ENCODE measurements around the gene PRKAG1. TPM values are rescaled to one million over a fixed set of nuclear protein-coding genes. Genes with fewer than 3 reads are reported as not detected.

Gene PRKAG1
- total and polyA plus RNA-seq, 2 experiments from 2014 or later: 41.0 to 54.5 TPM

DNA sequence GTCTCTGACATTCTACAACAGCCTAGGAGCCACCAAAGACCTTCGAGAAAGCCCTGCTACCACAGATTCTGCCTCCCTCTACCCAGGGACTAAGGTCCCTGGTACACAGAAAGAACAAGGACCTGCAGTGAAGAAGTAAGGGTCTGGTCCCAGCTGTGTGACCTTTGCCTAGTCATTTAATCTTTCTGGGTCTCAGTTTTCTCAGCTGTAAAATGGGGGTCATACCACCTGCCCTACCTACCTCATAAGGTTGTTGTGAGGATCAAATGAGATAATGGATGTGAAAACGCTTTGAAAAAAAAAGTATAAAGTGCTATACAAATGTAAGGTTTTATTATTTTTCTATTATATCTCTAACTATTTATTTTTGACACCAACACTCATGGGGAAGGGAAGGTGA is 5.2 kb upstream of the PRKAG1 start:
- Histone ChIP-seq H3K36me3 (peaks cover 61% of the 10 kb centered on the region), H3K4me3 (no peak overlapping the region), H3K27me3 (no peaks in the 10 kb centered on the region), H3K27ac (no peak overlapping the region), H3K9me3 (ENCODE audit: low read depth) (no peaks in the 10 kb centered on the region), H3K4me1 (ENCODE audit: low read depth) (peaks cover 5% of the 10 kb centered on the region)
- TF ChIP-seq, protein P1, sequence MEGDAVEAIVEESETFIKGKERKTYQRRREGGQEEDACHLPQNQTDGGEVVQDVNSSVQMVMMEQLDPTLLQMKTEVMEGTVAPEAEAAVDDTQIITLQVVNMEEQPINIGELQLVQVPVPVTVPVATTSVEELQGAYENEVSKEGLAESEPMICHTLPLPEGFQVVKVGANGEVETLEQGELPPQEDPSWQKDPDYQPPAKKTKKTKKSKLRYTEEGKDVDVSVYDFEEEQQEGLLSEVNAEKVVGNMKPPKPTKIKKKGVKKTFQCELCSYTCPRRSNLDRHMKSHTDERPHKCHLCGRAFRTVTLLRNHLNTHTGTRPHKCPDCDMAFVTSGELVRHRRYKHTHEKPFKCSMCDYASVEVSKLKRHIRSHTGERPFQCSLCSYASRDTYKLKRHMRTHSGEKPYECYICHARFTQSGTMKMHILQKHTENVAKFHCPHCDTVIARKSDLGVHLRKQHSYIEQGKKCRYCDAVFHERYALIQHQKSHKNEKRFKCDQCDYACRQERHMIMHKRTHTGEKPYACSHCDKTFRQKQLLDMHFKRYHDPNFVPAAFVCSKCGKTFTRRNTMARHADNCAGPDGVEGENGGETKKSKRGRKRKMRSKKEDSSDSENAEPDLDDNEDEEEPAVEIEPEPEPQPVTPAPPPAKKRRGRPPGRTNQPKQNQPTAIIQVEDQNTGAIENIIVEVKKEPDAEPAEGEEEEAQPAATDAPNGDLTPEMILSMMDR (IDR thresholded peaks at IDR 0.05; ENCODE audit: low read depth, low read length): no peak
- no peak for DNase-seq (ENCODE audit: low read depth in 1 of 2, low spot score in 1 of 2)

DNA sequence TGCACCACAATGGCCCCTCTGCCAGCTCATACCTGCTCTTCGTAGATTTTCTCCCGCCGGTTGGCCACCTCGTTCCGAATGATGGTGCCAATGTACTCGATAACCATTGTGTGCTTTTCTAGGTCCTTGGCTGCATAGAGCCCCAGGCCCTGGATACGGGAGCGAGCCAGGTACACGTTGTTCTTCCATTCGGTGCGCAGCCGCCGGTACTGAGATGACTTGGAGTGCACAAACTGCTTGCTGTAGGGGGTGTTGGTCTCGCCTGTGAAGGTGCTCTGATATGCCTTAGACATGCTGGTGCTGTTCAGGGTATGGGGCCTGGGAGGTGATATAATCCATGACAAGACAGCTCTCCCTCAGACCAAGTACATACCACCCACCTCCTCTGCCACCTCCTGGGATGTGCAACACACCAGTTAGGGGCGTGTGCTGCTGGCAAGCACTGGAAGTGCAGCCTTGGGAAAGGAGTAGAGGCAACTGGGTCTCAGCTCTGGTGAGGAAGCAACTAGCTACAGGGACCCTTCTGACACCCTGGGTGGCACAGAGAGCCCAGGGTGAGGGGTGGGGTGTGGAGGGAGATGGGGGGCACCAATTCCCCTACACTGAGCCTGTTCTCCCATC is 4.1 kb upstream of the PRKAG1 start:
- TF ChIP-seq, protein P1 (IDR thresholded peaks at IDR 0.05; ENCODE audit: low read depth, low read length): no peak

DNA sequence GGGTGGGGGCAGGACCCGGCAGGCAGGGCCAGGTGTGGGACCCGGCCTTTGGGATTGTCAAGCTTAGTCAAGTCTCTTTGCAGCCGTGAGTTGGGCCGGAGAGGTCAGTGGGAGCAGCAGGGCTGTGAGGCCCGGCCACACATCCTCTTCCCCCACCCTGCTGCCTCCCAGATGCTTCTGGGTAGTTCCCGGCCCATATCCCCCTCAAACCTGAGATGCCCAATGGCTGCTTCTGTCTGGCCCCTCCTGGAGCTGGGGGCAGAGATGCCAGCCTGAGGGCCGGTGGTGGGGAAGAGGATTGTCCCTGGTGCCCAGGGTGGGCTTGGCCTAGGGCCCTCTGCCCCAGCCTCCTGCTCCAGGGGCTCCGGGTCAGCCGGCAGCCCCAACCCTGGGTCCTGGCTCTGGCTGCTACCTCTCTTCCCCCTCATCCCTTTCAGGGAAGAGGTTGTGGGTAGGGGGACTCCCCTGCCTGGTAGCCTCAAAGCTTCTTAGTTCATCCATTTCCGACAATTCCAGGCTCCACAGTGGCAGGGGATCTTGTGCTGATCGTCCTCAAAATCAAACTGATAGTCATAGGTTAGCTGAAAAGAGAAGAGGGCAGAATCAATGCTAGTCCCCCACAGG is 2.8 kb upstream of the PRKAG1 start:
- no peaks in the 10 kb centered on the region for H3K9me3 ChIP-seq (ENCODE audit: low read depth)
- no peak overlapping the region for H3K4me3 ChIP-seq
- DNase-seq (ENCODE audit: low read depth in 1 of 2, low spot score in 1 of 2): no peak
- TF ChIP-seq, protein P1 (IDR thresholded peaks at IDR 0.05; ENCODE audit: low read depth, low read length): no peak
- no peak overlapping the region for H3K27ac ChIP-seq
- H3K36me3 ChIP-seq: peaks cover 44% of the 10 kb centered on the region
- H3K27me3 ChIP-seq: no peaks in the 10 kb centered on the region
- peaks cover 12% of the 10 kb centered on the region for H3K4me1 ChIP-seq (ENCODE audit: low read depth)

More for the DNA sequence above, 4.1 kb upstream of the PRKAG1 start:
- H3K4me3 ChIP-seq: no peak overlapping the region
- H3K27ac ChIP-seq: no peak overlapping the region
- H3K4me1 ChIP-seq (ENCODE audit: low read depth): peaks cover 7% of the 10 kb centered on the region
- no peaks in the 10 kb centered on the region for H3K9me3 ChIP-seq (ENCODE audit: low read depth)
- no peak for DNase-seq (ENCODE audit: low read depth in 1 of 2, low spot score in 1 of 2)
- no peaks in the 10 kb centered on the region for H3K27me3 ChIP-seq
- H3K36me3 ChIP-seq: peaks cover 49% of the 10 kb centered on the region

DNA sequence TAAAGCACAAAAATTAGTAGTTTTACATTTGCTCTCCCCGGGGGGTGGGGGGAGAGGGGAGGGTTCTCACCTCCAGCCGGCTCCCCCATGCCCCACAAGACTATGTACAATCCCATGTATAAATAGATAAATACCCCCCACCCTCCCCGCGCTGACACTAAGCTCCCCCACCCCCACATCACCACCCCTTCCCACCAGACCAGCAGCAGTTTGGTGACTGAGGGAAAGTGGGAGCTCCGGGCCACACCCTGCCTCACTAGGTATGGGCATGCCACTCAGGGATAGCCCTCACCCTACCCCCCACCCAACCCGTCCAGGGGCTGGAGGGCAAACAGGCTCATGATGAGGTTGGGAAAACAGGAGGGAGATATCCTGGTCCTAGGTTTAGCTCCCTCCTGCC is 1.9 kb upstream of the PRKAG1 start:
- no peaks in the 10 kb centered on the region for H3K27me3 ChIP-seq
- DNase-seq (ENCODE audit: low read depth in 1 of 2, low spot score in 1 of 2): no peak
- H3K9me3 ChIP-seq (ENCODE audit: low read depth): no peaks in the 10 kb centered on the region
- H3K4me3 ChIP-seq: no peak overlapping the region
- H3K27ac ChIP-seq: no peak overlapping the region
- peaks cover 34% of the 10 kb centered on the region for H3K36me3 ChIP-seq
- TF ChIP-seq, protein P1 (IDR thresholded peaks at IDR 0.05; ENCODE audit: low read depth, low read length): no peak
- peaks cover 12% of the 10 kb centered on the region for H3K4me1 ChIP-seq (ENCODE audit: low read depth)

DNA sequence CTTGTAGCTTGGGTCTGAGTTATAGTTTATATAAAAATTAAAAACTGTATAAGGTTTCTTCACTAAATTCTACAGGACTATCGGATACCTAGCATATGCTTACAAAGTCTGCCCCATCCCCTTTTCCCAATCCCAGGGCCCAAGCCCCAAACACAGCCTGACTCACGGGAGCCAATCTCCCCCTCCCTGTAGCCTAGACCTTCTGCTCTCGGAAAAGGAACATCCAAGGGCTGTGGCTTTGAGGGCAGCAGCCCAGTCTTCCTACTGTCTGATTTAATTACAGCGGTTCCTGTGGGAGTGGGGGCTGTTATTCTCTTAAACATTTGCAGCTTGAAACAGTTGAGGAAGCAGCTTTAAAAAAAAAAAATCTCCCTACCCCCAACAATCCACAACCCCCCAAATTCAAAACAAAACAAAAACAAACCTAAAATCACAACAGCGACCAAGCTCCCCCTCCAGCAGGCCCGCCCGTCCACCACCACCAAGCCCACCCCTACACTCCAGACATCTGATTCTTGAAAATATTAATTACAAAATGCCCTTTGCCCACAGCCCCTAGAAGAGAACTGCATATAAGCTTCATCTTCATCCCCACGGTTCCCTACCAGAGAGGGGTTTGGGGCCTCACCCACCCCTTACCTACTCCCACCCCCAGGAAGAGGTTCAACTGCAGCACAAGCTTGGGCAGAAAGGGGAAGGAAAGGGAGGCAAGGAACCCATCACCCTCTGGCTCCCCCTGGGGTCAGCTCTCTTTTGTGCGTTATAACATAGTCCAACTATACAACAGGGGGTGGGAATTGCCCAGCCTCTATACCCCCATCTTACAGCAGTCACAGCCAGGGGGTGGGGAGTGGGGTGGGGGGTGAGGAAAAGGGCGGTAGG is 1.1 kb upstream of the PRKAG1 start:
- Histone ChIP-seq H3K4me3 (peak overlapping the region; percentile 58), H3K9me3 (ENCODE audit: low read depth) (no peaks in the 10 kb centered on the region), H3K4me1 (ENCODE audit: low read depth) (peaks cover 12% of the 10 kb centered on the region), H3K36me3 (peaks cover 33% of the 10 kb centered on the region), H3K27ac (peak overlapping the region; percentile 95), H3K27me3 (no peaks in the 10 kb centered on the region)
- TF ChIP-seq, protein P1 (IDR thresholded peaks at IDR 0.05; ENCODE audit: low read depth, low read length): peak; percentile 34
- peak; percentile 40 to 50 for DNase-seq (ENCODE audit: low read depth in 1 of 2, low spot score in 1 of 2)
